CD4-positive, alpha-beta T cell treated with Interleukin-15 for 4 hours (primary cell): ENCODE data around the gene SPEM2.
"Not testable (repeated sequence)": the region's sequence is repeated elsewhere in the genome, so short reads cannot be mapped to it uniquely, and the experiment has no call there.

Experiments used
- DNase-seq: peaks from one replicate; pipeline ENCODE4 v3.0.0-alpha.2; 2020; ENCODE audit warnings: low spot score

SPEM2 gene

GRCh38 chr17:7442142-7442541, 16.7 kb downstream of the SPEM2 start:
- DNase-seq, result no peak

- no peak for DNase-seq
These were observed 18.4 kb downstream of the SPEM2 start for GRCh38 chr17:7443499-7444485.

- DNase-seq, result no peak
These were observed 19.5 kb downstream of the SPEM2 start, which contains the start of gene CHRNB1 for GRCh38 chr17:7444682-7445618. TSS of gene CHRNB1 (plus strand) at chr17:7445061. CDS start at chr17:7445128, 67 bp downstream.

- peak; percentile 28 for DNase-seq
These were observed 20.2 kb downstream of the SPEM2 start for GRCh38 chr17:7445619-7445968.

GRCh38 chr17:7448461-7448860, 23.0 kb downstream of the SPEM2 start:
- DNase-seq, result no peak

GRCh38 chr17:7459961-7460545, 34.6 kb downstream of the SPEM2 start:
- DNase-seq, result no peak

GRCh38 chr17:7460850-7461660, 35.6 kb downstream of the SPEM2 start:
- DNase-seq, result no peak

GRCh38 chr17:7462474-7463371, 37.3 kb downstream of the SPEM2 start:
- no peak for DNase-seq

- no peak for DNase-seq
These were observed 38.0 kb downstream of the SPEM2 start for GRCh38 chr17:7463372-7463846.

- DNase-seq, result no peak
These were observed 38.7 kb downstream of the SPEM2 start for GRCh38 chr17:7464081-7464480.

GRCh38 chr17:7465597-7466275, 40.3 kb downstream of the SPEM2 start:
- DNase-seq, result no peak

- DNase-seq, result no peak
These were observed 40.9 kb downstream of the SPEM2 start for GRCh38 chr17:7466318-7466638.

- DNase-seq, result no peak
These were observed 41.4 kb downstream of the SPEM2 start for GRCh38 chr17:7466639-7467341.

GRCh38 chr17:7467498-7467897, 42.1 kb downstream of the SPEM2 start:
- DNase-seq, result no peak

- no peak for DNase-seq
These were observed 42.9 kb downstream of the SPEM2 start for GRCh38 chr17:7468290-7468689.

- no peak for DNase-seq
These were observed 43.5 kb downstream of the SPEM2 start for GRCh38 chr17:7468804-7469389.

GRCh38 chr17:7469843-7470242, 44.4 kb downstream of the SPEM2 start:
- not testable (repeated sequence) for DNase-seq

- DNase-seq, result not testable (repeated sequence)
These were observed 45.1 kb downstream of the SPEM2 start for GRCh38 chr17:7470457-7470973.
